Coronary artery (tissue), 2 donors: ENCODE results near the gene PTCHD1.

Experiments
- DNase-seq: peaks from one replicate; pipeline ENCODE4 v3.0.0-alpha.2; 2017; ENCODE audit warnings: low spot score
- H3K27ac ChIP-seq, 2 donors: fragments of 200-600 bp; sonication (generic); one replicate each; pipeline ENCODE4 v1.5.1; 2016 to 2019
- H3K4me3 ChIP-seq: fragments of 200-600 bp; sonication (generic); 2 replicates; pipeline ENCODE4 v1.5.1; 2016; ENCODE audit warnings: mild to moderate bottlenecking, moderate library complexity
- TF ChIP-seq, protein P1 (sequence below): fragments of 200-600 bp; sonication (generic); IDR thresholded peaks from one replicate; pipeline ENCODE4 v1.5.1; 2019; ENCODE audit warnings: antibody characterized with exemption

PTCHD1 gene

DNA sequence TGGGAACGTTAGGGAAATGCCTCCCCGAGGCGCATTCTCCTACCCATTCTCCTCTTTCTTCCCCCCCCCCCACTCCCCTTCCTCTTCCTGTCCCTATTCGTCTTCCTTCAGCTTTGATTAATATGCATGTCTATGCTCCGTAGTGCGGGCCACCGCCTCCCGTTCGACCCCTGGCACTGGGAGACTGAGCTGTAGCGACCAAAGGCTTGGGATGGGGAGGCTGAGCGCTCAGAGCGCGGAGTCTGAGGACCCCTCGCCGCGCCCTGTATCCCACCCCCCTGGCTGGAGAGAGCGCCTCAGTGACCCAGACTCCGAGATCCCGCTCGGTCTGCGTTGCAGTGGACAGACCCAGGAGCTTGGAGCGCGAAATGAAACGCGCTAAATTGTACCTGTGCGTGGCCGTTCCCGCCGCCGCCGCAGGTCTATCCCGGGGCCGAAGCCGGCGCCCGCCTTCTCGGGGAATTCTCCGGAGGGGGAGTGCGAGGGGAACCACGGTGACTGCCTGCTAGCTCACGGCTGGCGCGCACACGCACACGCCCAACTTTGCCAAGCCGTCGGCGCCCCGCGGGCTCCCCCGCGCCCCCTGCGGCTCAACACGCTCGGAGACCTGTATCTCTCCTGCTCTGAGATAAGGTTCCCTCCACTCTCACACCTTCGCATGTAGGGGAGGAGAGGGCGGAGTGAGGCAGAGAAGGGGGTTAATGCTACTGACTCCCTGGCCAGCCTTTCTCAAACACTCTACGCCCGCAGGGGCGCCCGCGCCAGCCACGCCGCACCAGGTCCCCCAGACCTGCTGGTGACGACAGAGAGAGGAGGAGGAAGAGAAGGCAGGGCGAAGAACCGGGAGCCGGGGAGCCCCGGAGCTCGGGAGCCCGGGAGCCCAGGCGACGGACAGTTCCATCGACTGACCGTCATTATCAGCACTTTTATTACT lies 1.5 kb upstream of the PTCHD1 start:
- no peak for DNase-seq
- H3K4me3 ChIP-seq: peak overlapping the region; percentile 68
- no peak overlapping the region for H3K27ac ChIP-seq
- TF ChIP-seq, protein P1, sequence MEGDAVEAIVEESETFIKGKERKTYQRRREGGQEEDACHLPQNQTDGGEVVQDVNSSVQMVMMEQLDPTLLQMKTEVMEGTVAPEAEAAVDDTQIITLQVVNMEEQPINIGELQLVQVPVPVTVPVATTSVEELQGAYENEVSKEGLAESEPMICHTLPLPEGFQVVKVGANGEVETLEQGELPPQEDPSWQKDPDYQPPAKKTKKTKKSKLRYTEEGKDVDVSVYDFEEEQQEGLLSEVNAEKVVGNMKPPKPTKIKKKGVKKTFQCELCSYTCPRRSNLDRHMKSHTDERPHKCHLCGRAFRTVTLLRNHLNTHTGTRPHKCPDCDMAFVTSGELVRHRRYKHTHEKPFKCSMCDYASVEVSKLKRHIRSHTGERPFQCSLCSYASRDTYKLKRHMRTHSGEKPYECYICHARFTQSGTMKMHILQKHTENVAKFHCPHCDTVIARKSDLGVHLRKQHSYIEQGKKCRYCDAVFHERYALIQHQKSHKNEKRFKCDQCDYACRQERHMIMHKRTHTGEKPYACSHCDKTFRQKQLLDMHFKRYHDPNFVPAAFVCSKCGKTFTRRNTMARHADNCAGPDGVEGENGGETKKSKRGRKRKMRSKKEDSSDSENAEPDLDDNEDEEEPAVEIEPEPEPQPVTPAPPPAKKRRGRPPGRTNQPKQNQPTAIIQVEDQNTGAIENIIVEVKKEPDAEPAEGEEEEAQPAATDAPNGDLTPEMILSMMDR: no peak

DNA sequence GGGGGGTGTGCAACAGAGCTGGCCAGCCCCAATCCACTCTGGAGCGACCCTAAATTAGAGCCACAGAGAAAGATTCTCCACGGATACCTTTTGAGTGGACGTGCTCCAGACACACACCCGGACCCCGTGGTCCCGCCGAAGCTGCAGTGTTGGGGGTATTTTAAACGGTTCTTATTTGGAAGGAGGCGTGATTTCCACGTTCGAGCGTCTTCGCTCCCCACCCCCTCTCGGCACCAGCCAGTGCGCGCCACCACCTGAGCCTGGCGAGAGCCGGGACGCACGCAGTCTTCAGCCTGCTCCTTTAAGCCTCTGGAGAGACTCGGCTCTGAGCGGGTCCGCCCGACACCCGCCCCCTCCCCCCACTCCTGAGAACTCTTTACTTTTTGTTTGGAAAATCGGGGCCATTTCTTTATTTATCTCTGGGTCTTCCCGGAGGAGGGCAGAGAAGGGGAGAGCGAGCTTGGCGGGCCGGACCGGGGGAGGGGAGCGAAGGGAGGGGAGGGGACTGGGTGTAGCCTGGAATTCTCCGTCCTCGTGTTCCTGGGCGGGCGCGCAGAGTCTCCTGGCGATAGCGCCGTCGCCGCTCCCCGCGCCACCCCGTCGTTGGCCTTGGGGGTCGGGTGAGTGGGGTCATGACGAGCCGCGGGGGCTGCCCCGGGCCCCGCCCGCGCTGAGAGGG lies 668 bp upstream of the PTCHD1 start:
- TF ChIP-seq, protein P1: no peak
- Histone ChIP-seq H3K27ac (peak overlapping the region in 1 of 2 donors; percentile 39), H3K4me3 (peak overlapping the region; percentile 68)
- no peak for DNase-seq

DNA sequence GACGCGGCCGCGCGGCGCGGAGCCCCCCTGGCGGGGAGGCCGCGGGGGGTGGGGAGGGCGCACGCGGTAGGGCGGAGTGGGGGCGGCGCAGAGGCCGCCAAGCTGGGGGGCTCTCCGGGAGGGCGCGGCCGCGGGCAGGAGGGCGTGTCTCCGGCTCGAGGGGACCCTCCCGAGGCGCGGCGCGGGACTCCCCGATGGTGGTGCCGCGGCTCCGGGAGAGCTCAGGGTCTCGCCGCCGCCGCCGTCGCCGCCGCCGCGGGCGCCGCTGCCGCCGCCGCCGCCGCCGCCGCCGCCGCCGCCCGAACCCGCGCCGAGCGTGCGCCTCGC lies 165 bp upstream of the PTCHD1 start:
- TF ChIP-seq, protein P1: no peak
- DNase-seq: no peak
- no peak overlapping the region for H3K27ac ChIP-seq
- H3K4me3 ChIP-seq: peak overlapping the region; percentile 68

DNA sequence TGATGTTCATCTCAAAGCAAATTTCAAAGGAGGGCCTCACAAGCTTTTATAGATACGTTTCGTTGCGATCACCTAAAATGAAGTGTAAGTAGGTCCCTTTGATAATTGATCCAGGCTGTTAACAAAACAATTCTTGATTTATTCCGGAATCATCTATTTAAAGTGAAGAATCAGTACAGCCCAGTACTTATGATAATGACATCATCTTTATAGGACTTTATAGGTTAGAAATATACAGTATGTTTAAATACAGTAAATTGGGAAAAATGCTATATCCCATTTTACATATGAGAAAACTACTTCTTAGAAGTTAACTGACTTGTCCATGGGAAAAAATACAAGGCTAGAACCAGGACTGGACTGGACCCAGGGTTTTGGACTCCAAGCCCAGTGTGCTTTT lies 3.7 kb downstream of the PTCHD1 start:
- TF ChIP-seq, protein P1: no peak
- no peak overlapping the region for H3K4me3 ChIP-seq
- no peak overlapping the region for H3K27ac ChIP-seq
- no peak for DNase-seq

DNA sequence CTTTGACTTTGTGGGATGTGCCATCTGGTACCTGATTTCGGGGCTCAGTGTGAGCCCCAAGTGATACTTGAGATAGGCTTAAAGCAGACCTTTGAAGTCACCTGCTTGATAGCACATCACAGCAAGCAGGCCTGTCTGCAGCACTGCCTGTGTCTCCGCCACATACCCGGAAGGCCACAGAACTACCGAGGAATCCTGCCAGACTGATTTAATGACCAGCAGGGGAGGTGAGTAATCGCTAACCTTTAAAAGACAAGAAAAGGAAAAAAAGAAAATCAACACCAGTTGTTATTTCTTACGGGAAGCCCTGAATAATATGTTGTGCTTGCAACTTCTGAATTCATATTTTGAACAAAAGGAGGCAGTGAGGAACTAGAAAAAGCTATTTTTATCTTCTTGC lies 6.8 kb downstream of the PTCHD1 start:
- no peak overlapping the region for H3K4me3 ChIP-seq

DNA sequence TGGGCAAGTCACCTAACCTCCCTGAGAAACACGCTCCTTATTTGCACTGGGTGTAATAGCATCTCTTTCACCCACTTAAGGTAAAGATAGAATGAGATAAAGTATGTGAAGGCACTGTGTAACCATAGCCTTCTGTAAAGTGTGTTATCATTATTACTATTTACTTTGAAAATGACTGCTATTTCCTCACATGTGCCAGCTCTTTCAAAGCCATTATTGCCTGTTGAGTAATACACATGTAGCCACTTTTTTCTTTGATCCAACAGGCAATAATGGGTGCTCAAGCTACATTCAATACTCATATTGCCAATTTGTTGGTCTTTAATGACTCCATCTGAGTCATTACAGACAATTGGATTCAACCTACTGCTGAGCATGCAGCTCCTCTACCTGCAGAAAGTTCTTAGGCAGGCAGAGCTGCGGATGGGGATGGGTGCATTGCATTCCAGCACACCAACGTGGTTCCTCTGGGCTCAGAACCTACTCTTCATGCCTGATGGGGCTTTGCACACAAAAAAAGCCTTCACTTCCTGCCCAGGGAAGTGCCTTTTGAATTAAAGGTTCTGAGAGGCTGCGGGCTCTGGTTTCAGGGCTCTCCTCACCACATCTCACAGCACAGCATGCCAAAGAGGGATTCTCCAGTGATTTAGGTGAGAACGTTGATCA lies 9.7 kb downstream of the PTCHD1 start:
- TF ChIP-seq, protein P1: no peak
- no peak for DNase-seq
- Histone ChIP-seq H3K4me3 (no peak overlapping the region), H3K27ac (no peak overlapping the region)

More for the DNA sequence above, 6.8 kb downstream of the PTCHD1 start:
- DNase-seq: no peak
- no peak overlapping the region for H3K27ac ChIP-seq
- TF ChIP-seq, protein P1: no peak
